Endothelial cell of umbilical vein (primary cell): ENCODE data around the gene SRCIN1. TPM values are rescaled to one million over a fixed set of nuclear protein-coding genes. Genes with fewer than 3 reads are reported as not detected.

Experiments used
- BruUV-seq: library from RNA; stranded (reverse); fragments of 400-500 nt; replicated peaks from 2 replicates; lab custom pipeline; 2021; lab: Mats Ljungman, UMichigan
- CTCF ChIA-PET: fragments of 300-600, 350-600 bp; sonication (Branson Sonifier 250); formaldehyde crosslinking; loops from one replicate; lab custom pipeline; 2021; ENCODE audit warnings: antibody characterized with exemption, inconsistent platforms; lab: Charles Lee
- POLR2A ChIA-PET: fragments of 300-600, 350-600 bp; sonication (Branson Sonifier 250); formaldehyde crosslinking; loops from one replicate; lab custom pipeline; 2021; ENCODE audit warnings: antibody characterized with exemption, inconsistent platforms; lab: Charles Lee
- DNase-seq: peaks from one replicate; pipeline ENCODE4 v3.0.0-alpha.2; 2011; ENCODE audit warnings: low read depth, low spot score
- FAIRE-seq: peaks from 2 replicates; lab custom pipeline; 2011; peaks lifted over from hg19 to GRCh38; lab: Jason Lieb, UNC
- H2AFZ ChIP-seq: 2 replicates; pipeline ENCODE4 v1.6.0; 2012; ENCODE audit warnings: low read depth, low read length, control low read depth, inconsistent platforms
- H3K27ac ChIP-seq: 2 replicates; pipeline ENCODE4 v1.5.1; 2011; ENCODE audit warnings: low read depth, mild to moderate bottlenecking, control low read depth, low read length, moderate library complexity; ENCODE audit not compliant: insufficient read depth
- H3K27me3 ChIP-seq, 2 experiments: 2 replicates each; pipeline versions ENCODE4 v1.6.0 to v1.6.1; 2011; ENCODE audit warnings: low read length in 2 of 2, mixed read lengths in 1 of 2; ENCODE audit not compliant: control insufficient read depth in 2 of 2, insufficient read depth in 2 of 2
- H3K36me3 ChIP-seq, 2 experiments: 2 replicates in 1 of 2; 3 replicates in 1 of 2; pipeline ENCODE4 v1.5.1; 2011; ENCODE audit warnings: low read length in 2 of 2, mild to moderate bottlenecking in 1 of 2, moderate library complexity in 1 of 2; ENCODE audit not compliant: control insufficient read depth in 2 of 2, insufficient read depth in 2 of 2; ENCODE audit errors: extremely low read depth in 1 of 2
- H3K4me1 ChIP-seq: 3 replicates; pipeline ENCODE4 v1.5.1; 2011; ENCODE audit warnings: mild to moderate bottlenecking, low read length; ENCODE audit not compliant: control insufficient read depth, insufficient read depth; ENCODE audit errors: extremely low read depth
- H3K4me2 ChIP-seq: 2 replicates; pipeline ENCODE4 v1.6.1; 2011; ENCODE audit warnings: low read length, control low read depth, mixed read lengths; ENCODE audit not compliant: insufficient read depth
- H3K4me3 ChIP-seq, 3 experiments: fragments of 200-600 bp in 1 of 3; sonication (generic), shearing (Covaris generic) in 1 of 3; replicated peaks in 1 of 3; 2 replicates each; pipeline ENCODE4 v1.5.1; 2011 to 2016; ENCODE audit warnings: control low read depth in 3 of 3, low read length in 3 of 3, mild to moderate bottlenecking in 2 of 3, inconsistent platforms in 1 of 3, low read depth in 1 of 3, moderate library complexity in 1 of 3; ENCODE audit not compliant: insufficient read depth in 1 of 3
- H3K79me2 ChIP-seq: 2 replicates; pipeline ENCODE4 v1.6.0; 2012; ENCODE audit warnings: low read length, inconsistent platforms; ENCODE audit not compliant: control insufficient read depth, insufficient read depth
- H3K9ac ChIP-seq: replicated peaks from 2 replicates; pipeline ENCODE3; 2011; ENCODE audit warnings: low read length, control low read depth; ENCODE audit not compliant: insufficient read depth; ENCODE audit errors: extremely low read depth
- H3K9me1 ChIP-seq: replicated peaks from 3 replicates; pipeline ENCODE4 v1.6.0; 2011; ENCODE audit warnings: mild to moderate bottlenecking, low read length; ENCODE audit not compliant: control insufficient read depth, insufficient read depth; ENCODE audit errors: extremely low read depth
- H3K9me3 ChIP-seq: replicated peaks from 2 replicates; pipeline ENCODE4 v1.5.1; 2012; ENCODE audit warnings: low read length, inconsistent platforms; ENCODE audit not compliant: control insufficient read depth, insufficient read depth
- H4K20me1 ChIP-seq: replicated peaks from 2 replicates; pipeline ENCODE3; 2011; ENCODE audit warnings: mild to moderate bottlenecking, low read length; ENCODE audit not compliant: control insufficient read depth, insufficient read depth; ENCODE audit errors: extremely low read depth
- EZH2 ChIP-seq: IDR thresholded peaks from 2 replicates; pipeline ENCODE4 v1.6.1; 2012; ENCODE audit warnings: borderline replicate concordance, low read depth, mild to moderate bottlenecking, moderate library complexity, low read length, inconsistent platforms; ENCODE audit not compliant: severe bottlenecking
- GATA2 ChIP-seq: IDR thresholded peaks from 2 replicates; pipeline ENCODE4 v1.7.0; 2011; ENCODE audit warnings: low read depth, mild to moderate bottlenecking, moderate library complexity, mixed read lengths, low read length; ENCODE audit not compliant: insufficient read length, insufficient read depth
- JUN ChIP-seq: IDR thresholded peaks from 2 replicates; pipeline ENCODE4 v1.6.1; 2011; ENCODE audit warnings: borderline replicate concordance, low read depth; ENCODE audit not compliant: insufficient read length, insufficient read depth
- MYC ChIP-seq: IDR thresholded peaks from one replicate; pipeline ENCODE4 v1.6.1; 2011; ENCODE audit warnings: mild to moderate bottlenecking, low read depth, low read length
- POLR2AphosphoS5 ChIP-seq: IDR thresholded peaks from 2 replicates; pipeline ENCODE4 v1.6.1; 2012; ENCODE audit warnings: low read depth, mild to moderate bottlenecking, control low read depth, low read length, moderate library complexity; ENCODE audit not compliant: insufficient read depth
- dilution Hi-C: fragments of 300-500 bp; cut with MboI; formaldehyde crosslinking; loops from one replicate; pipeline ENCODE4 v1.15.0; 2019; ENCODE audit warnings: low sequenced_read_pairs; ENCODE audit not compliant: extremely low pct_ligation_motif_present
- intact Hi-C: fragments of 100-400 bp; cut with micrococcal nuclease; formaldehyde crosslinking; loops from one replicate; pipeline ENCODE4 v1.10.0; 2022
- polyA plus RNA-seq, 4 experiments: library from polyadenylated mRNA; depleted of rRNA in 3 of 4; stranded (reverse) in 3 of 4; unstranded in 1 of 4; fragments of >200 nt; gene quantifications; 2 replicates each; pipeline versions ENCODE4 v1.2.1 to v1.2.3, GENCODE V29; 2011 to 2012; ENCODE audit warnings: missing spikeins in 1 of 4
- total RNA-seq: library from RNA; stranded (reverse); gene quantifications from 2 replicates; pipeline ENCODE4 v1.2.3, GENCODE V29; 2021
- TF ChIP-seq, protein P1 (sequence below): IDR thresholded peaks from 2 replicates; pipeline ENCODE4 v1.6.1; 2011; ENCODE audit not compliant: insufficient read depth, insufficient read length
- TF ChIP-seq, protein P2 (sequence below), 2 donors: IDR thresholded peaks; 1 replicate in 1 of 2; 2 replicates in 1 of 2; pipeline ENCODE4 v1.5.1; 2011; ENCODE audit warnings: low read length in 2 of 2, mild to moderate bottlenecking in 2 of 2, moderate library complexity in 2 of 2, control low read depth in 1 of 2, inconsistent platforms in 1 of 2, low read depth in 1 of 2; ENCODE audit not compliant: insufficient read depth in 1 of 2; ENCODE audit errors: extremely low read depth in 1 of 2

The SRCIN1 gene
- total and polyA plus RNA-seq, 2 donors (not counting 3 experiments of a cell fraction or from before 2014, with no cell fraction given): 0.15 to 0.35 TPM

DNA sequence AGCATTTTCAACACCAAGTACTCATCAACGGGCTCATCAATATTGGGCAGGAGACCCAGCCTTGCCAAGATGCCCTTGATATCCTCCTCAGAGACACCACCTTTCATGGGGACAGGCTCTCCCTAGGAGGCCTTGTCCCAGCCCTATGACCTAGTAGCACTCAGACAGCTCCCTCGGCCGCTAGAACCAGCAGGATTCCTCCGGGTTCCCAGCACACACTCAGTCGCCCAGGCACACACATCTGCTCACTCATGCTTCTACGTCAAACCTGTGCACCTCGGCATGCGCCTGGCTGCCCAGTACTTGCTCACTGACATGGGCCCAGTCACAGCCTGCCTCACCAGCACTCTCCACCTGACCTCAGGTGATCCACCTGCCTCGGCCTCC, 17.0 kb downstream of the SRCIN1 start:
- dilution Hi-C loops: no loop called here
- POLR2A ChIA-PET: no interaction called here
- no TSS peak for BruUV-seq

More for the DNA sequence above, 17.0 kb downstream of the SRCIN1 start:
- H3K9me1 ChIP-seq: no peaks in the 10 kb centered on the region
- FAIRE-seq: no peak
- H3K4me2 ChIP-seq: no peak overlapping the region
- intact Hi-C loops: loop anchor here (5.0 kb wide), 1 partner anchor 76 kb away; no protein-coding TSS in a partner anchor
- peaks cover 27% of the 10 kb centered on the region in 2 experiments for H3K27me3 ChIP-seq
- no peak overlapping the region for H3K9ac ChIP-seq
- H3K4me3 ChIP-seq: no peak overlapping the region
- no peak for DNase-seq
- no peak overlapping the region for H2AFZ ChIP-seq
- no peaks in the 10 kb centered on the region for H4K20me1 ChIP-seq
- CTCF ChIA-PET: interaction anchor here (0.9 to 6.0 kb wide), 2 partner anchors 30 to 52 kb away, joined by 3 to 91 read pairs; no protein-coding TSS in a partner anchor
- no peaks in the 10 kb centered on the region for H3K9me3 ChIP-seq
- TF ChIP-seq, protein P1, sequence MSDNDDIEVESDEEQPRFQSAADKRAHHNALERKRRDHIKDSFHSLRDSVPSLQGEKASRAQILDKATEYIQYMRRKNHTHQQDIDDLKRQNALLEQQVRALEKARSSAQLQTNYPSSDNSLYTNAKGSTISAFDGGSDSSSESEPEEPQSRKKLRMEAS: no peak
- TF ChIP-seq GATA2: no peak
- TF ChIP-seq EZH2: no peak
- TF ChIP-seq MYC: no peak
- TF ChIP-seq, protein P2, sequence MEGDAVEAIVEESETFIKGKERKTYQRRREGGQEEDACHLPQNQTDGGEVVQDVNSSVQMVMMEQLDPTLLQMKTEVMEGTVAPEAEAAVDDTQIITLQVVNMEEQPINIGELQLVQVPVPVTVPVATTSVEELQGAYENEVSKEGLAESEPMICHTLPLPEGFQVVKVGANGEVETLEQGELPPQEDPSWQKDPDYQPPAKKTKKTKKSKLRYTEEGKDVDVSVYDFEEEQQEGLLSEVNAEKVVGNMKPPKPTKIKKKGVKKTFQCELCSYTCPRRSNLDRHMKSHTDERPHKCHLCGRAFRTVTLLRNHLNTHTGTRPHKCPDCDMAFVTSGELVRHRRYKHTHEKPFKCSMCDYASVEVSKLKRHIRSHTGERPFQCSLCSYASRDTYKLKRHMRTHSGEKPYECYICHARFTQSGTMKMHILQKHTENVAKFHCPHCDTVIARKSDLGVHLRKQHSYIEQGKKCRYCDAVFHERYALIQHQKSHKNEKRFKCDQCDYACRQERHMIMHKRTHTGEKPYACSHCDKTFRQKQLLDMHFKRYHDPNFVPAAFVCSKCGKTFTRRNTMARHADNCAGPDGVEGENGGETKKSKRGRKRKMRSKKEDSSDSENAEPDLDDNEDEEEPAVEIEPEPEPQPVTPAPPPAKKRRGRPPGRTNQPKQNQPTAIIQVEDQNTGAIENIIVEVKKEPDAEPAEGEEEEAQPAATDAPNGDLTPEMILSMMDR (IDR thresholded peaks at IDR 0.05; ENCODE audit: extremely low read depth in 1 of 2, insufficient read depth in 1 of 2, low read depth in 1 of 2, low read length in 2 of 2): no peak
- no peak for TF ChIP-seq POLR2AphosphoS5
- no peak for TF ChIP-seq JUN
- no peaks in the 10 kb centered on the region for H3K36me3 ChIP-seq
- H3K27ac ChIP-seq: no peak overlapping the region
- no peaks in the 10 kb centered on the region for H3K79me2 ChIP-seq
- no peaks in the 10 kb centered on the region for H3K4me1 ChIP-seq
